Brain pericyte (primary cell): ENCODE data around the gene ADORA3.
A peak's percentile ranks its signal among the peaks of the same experiment; 100 is the strongest.
"Not testable (repeated sequence)": the region's sequence is repeated elsewhere in the genome, so short reads cannot be mapped to it uniquely, and the experiment has no call there.

Experiments
- DNase-seq: peaks from one replicate; pipeline ENCODE4 v3.0.0-alpha.2; 2012; ENCODE audit warnings: low read depth, low spot score

Gene ADORA3

DNA sequence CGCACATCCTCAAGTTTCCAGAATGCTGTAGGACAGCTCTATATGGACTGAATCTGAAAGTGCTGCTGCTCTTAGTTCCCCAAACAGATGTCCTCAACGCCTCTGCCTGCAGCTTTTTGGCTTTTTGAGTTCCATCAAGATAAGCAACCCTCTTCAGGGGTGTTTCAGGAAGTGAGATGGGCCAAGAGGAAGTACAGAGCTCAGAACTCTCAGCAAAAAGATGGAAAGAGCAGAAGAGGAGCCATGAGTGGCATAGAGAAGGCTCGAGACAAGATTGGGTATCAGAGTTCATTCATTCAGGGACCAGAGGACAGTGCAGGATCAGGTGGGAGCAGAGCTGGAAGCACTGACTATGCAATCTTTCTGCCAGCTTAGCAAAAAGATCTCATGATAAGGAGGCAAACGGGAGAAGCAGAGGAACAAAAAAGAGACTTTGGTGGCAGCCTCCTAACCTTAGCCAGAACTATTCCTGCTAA, at the start of gene ADORA3, which contains the start of gene TMIGD3:
Gene ADORA3 (minus strand): TSS at position 49 of the 476 bp plus-strand sequence. CDS start 279 bp downstream, outside the sequence.
Gene TMIGD3 (minus strand): TSS at position 49 of the 476 bp plus-strand sequence. CDS start 279 bp downstream, outside the sequence.
- DNase-seq = no peak

- DNase-seq = no peak
Measured at GRCh38 chr1:111553196-111553595, 49.8 kb upstream of the ADORA3 start.

DNA sequence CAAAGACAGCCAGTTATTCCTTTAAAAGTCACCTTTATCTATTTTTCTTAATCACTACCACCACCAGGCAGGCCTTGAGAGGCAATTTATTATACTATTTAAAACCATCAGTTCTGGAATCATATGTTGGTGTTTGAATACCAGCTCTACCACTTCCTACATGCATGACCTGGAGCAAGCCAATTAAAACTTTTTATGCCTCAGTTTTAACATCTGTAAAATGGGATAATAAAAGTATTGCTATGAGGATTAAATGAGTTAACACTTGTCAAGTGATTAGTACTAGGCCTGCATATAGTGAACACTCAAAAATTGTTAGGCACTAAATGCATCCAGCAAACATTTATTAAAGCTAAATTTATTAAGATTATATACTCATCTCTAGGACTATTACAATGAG, 49.2 kb upstream of the ADORA3 start:
- DNase-seq = no peak

- no peak for DNase-seq
Measured at GRCh38 chr1:111551623-111552411, 48.4 kb upstream of the ADORA3 start.

DNA sequence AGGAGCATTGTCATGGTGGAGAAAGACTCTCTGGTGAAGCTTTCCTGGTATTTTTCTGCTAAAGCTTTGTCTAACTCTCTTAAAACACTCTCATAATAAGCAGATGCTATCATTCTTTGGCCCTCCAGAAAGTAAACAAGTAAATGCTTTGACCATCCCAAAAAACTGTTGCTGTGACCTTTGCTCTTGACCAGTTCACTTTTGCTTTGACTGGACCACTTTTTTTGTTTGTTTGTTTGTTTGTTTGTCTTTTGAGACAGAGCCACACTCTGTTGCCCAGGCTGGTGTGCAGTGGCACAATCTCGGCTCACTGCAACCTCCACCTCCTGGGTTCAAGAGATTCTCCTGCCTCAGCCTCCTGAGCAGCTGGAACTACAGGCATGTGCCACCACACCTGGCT, 44.4 kb upstream of the ADORA3 start:
- not testable (repeated sequence) for DNase-seq

DNA sequence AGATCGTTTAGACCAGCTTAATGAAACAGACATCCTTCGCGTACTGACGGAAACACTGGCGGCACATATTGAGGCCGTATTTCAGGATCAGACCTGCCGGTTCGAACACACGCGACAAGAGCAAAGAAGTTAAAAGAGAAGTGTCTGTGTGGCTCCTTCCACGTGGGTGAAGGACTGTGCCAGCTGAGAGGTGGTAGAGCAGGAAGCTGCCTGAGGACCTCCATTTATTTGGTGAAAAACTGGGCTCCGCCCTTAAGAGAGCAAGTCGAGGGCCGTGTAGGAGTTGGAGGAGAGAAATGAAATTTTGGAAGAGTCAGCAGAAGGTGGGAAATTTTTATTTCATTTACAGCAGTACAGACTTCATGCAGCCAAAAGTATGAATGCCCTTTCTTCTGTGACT, 38.8 kb upstream of the ADORA3 start:
- no peak for DNase-seq

GRCh38 chr1:111541721-111542120, 38.3 kb upstream of the ADORA3 start:
- no peak for DNase-seq

DNA sequence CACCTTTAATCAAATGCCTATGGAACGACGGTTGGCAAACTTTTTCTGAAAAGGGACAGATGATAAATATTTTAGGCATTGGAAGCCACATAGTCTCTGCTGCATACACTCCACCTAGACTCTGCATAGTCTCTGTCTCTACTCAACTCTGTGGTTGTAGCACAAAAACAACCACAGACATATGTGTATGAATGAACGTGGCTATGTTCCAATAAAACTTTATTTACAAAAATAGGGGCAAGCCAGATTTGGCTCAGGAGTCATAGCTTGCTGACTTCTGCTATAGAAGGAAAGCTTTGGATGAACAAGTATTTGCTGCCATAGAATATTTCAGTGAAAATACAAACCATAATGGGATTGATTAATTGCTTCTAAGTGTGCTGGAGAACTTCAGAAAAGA, 37.5 kb upstream of the ADORA3 start:
- DNase-seq = no peak

DNA sequence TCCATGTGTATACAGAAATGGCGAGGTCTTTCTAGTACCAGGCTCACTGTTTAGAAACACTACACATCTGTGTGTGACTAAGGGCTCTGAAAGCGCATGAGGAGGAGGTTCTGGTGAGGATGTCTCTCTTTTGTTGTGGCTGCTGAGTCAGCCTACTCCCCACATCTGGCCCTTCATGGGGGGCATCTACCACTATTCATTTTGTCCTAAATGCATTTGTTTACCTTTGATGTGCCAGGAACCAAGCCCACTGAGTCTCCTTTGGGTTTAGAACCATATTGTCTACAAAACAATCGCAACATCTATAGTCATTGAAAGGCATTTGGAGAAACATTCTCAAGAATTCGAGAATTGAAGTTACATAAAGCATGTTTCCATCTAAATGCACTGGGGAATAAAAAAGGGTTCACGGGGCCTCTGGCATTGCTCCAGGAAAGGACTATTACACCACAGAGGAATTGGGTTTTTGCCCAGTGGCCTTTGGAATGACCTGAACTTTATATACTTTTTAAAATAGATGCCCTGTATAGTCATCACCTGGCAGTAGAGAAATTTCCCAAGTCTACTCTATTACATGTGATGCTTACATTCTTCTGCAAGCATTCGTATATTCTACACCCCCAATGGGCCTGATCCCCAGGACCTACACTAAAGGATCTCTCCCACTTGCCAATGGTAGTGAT, 35.1 kb upstream of the ADORA3 start:
- peak; percentile 67 for DNase-seq

GRCh38 chr1:111535256-111536191, 32.1 kb upstream of the ADORA3 start:
- no peak for DNase-seq

DNA sequence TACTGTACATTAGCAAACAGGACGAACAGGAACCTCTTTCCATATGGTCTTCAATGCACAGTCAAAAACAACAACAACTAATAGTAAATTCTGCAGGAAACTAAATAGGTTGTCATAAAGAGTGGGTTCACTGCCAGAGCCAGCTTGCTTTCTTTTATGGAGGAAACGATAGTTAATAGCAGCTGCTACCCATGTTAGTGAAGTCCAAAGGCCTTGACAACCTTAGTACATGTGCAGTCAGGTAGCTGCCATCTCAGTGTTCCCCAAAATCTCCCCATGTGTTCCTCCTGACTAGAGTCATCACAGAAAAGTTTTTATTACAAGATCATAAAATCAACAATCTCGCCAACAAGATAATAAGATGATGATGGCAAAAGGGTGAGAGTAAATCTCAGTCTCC, 16.6 kb upstream of the ADORA3 start:
- DNase-seq = no peak

DNA sequence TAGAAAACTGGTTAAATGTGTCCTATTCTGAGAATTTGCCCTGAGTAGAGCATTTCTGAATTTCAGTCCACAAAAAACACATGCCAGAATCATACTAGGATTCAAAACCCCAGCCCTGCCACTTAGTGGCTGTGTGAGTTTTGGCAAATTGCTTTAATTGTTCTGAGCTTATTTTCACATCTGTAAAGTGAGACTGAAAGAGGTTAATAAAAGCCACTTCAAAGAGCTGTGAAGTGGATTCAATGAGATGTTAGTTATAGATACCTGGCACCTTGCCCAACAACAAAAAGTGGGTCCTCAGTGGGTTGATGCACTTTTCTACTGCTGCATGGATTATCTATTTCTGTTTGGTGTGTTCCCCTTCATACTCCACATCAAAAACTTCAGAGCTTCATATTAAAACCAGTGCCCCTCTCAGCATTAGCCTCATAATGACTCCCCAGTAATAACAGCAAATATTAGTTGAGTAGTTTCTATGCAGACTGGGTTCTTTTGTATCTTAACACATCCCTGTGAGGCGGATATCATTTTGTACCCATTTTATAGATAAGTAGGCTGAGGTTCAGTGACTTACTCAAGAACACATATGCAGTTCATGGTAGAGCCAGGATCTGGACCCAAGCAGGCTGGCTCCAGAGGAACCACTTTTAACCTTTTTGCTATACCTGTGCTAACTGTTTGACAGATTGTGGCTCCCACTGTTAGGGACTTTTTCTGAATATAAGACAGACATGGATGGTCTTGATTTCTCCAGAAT, 14.2 kb upstream of the ADORA3 start:
- no peak for DNase-seq

GRCh38 chr1:111516005-111516535, 12.6 kb upstream of the ADORA3 start:
- no peak for DNase-seq

DNA sequence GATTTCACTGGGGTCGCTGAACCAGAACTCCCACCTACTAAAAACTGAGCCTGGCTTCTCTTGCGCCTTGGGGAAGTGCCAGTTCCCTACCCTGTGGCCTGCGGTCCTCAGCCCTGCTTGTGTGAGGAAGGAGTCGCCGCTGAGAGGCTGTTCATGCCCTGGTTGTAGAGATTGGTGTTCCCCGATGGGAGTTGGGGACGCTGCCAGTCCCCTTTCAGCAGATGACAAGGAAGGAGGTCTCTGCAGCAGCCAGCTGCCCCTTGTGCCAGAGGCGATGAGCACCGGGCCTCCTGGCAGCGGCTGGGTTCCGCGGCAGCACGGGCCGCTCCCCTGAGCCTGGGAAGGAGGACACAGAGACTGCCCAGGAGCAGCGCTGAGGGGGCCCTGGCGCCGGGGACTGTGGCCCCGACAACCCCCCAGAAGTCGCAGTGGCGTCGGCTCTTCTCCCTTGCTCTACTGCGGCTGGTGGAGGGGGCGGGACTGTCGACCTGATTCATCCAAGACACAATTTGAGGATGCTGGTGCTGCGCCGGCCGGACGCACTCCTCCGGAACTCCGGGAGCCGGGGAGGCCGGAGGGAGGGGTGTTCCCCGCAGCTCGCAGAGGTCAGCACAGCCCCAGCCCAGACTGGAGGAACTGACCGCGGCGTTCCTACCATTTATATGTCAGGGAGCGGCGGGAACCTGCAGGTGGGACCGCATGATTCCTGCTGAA, 12.0 kb upstream of the ADORA3 start:
- no peak for DNase-seq

GRCh38 chr1:111513410-111514020, 10.1 kb upstream of the ADORA3 start:
- DNase-seq = no peak

GRCh38 chr1:111512931-111513330, 9.5 kb upstream of the ADORA3 start:
- no peak for DNase-seq

GRCh38 chr1:111512132-111512889, 8.9 kb upstream of the ADORA3 start:
- DNase-seq = no peak

DNA sequence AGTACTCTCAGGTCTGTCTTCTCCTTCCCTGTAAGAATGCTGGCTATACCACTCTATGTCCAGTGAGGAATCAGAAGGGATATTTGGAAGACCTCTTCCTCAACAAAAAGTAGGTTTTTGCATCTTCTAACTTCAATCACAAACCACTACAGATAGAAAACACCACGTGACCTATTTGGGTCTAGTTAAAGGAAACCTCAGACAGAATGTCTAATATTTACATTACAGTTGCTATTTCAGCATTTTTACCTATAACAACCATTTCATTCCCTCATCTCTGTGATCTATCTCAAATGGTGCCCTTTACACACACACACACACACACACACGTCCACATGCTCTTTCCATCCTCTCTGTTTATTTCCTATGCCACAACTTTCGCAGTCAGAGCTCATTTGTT, 7.9 kb upstream of the ADORA3 start:
- no peak for DNase-seq

- DNase-seq = no peak
Measured at GRCh38 chr1:111509997-111510375, 6.6 kb upstream of the ADORA3 start.
